Neural cell (in vitro differentiated cells): Measurements from ENCODE around the gene PIP4K2A. TPM values are rescaled to one million over a fixed set of nuclear protein-coding genes. Genes with fewer than 3 reads are reported as not detected.

Experiments
- H2AFZ ChIP-seq: fragments of 200-600, 300-800 bp; sonication (generic), shearing (Covaris generic); 2 replicates; pipeline ENCODE4 v1.6.0; 2014; ENCODE audit warnings: low read depth, mild to moderate bottlenecking, antibody characterized with exemption, low read length, moderate library complexity
- H3F3A ChIP-seq: fragments of 200-600 bp; shearing (Covaris generic); 2 replicates; pipeline ENCODE4 v1.6.1; 2016; ENCODE audit warnings: mild to moderate bottlenecking, moderate library complexity, mixed read lengths, antibody characterized with exemption, low read length; ENCODE audit not compliant: insufficient read depth, poor library complexity, severe bottlenecking
- H3K27ac ChIP-seq: fragments of 200-600, 300-800 bp; sonication (generic), shearing (Covaris generic); 2 replicates; pipeline ENCODE4 v1.5.1; 2014; ENCODE audit warnings: mild to moderate bottlenecking, low read length, moderate library complexity
- H3K27me3 ChIP-seq: fragments of 300-800, 200-600 bp; sonication (generic), shearing (Covaris generic); 2 replicates; pipeline ENCODE4 v1.6.0; 2014; ENCODE audit warnings: mild to moderate bottlenecking, low read depth, low read length, moderate library complexity; ENCODE audit not compliant: insufficient read depth
- H3K36me3 ChIP-seq: fragments of 300-800, 200-600 bp; sonication (generic), shearing (Covaris generic); 2 replicates; pipeline ENCODE4 v1.5.1; 2014; ENCODE audit warnings: mild to moderate bottlenecking, antibody characterized with exemption, low read length, moderate library complexity; ENCODE audit not compliant: insufficient read depth
- H3K4me2 ChIP-seq: fragments of 300-800, 200-600 bp; sonication (generic), shearing (Covaris generic); 2 replicates; pipeline ENCODE4 v1.6.0; 2014; ENCODE audit warnings: mild to moderate bottlenecking, low read length
- H3K4me3 ChIP-seq: fragments of 300-800, 200-600 bp; sonication (generic), shearing (Covaris generic); 2 replicates; pipeline ENCODE4 v1.5.1; 2014; ENCODE audit warnings: mild to moderate bottlenecking, low read length, moderate library complexity
- H3K79me2 ChIP-seq: fragments of 200-600 bp; shearing (Covaris generic); replicated peaks from 2 replicates; pipeline ENCODE4 v1.6.0; 2014; ENCODE audit warnings: mild to moderate bottlenecking, low read length, moderate library complexity; ENCODE audit not compliant: insufficient read depth
- H3K9ac ChIP-seq: fragments of 300-800, 200-600 bp; sonication (generic), shearing (Covaris generic); 2 replicates; pipeline ENCODE4 v1.6.1; 2016; ENCODE audit warnings: mild to moderate bottlenecking, low read length, mixed read lengths
- H3K9me2 ChIP-seq: fragments of 200-600 bp; shearing (Covaris generic); 2 replicates; pipeline ENCODE4 v1.6.1; 2016; ENCODE audit warnings: mild to moderate bottlenecking, low read length, mixed read lengths; ENCODE audit not compliant: insufficient read depth
- H3K9me3 ChIP-seq: fragments of 200-600, 300-800 bp; sonication (generic), shearing (Covaris generic); 2 replicates; pipeline ENCODE4 v1.6.1; 2016; ENCODE audit warnings: mild to moderate bottlenecking, mixed run types, low read length, moderate library complexity, mixed read lengths
- H4K20me1 ChIP-seq: fragments of 200-600 bp; shearing (Covaris generic); 2 replicates; pipeline ENCODE4 v1.6.1; 2016; ENCODE audit warnings: mild to moderate bottlenecking, mixed run types; ENCODE audit not compliant: insufficient read depth
- EP300 ChIP-seq: fragments of 450-650 bp; conservative IDR thresholded peaks from 2 replicates; pipeline ENCODE4 v1.6.1; 2014; ENCODE audit warnings: antibody characterized with exemption, mild to moderate bottlenecking, moderate library complexity; ENCODE audit not compliant: poor library complexity, severe bottlenecking
- EZH2 ChIP-seq: fragments of 200-600, 300-800 bp; shearing (Covaris generic), sonication (generic); IDR thresholded peaks from 2 replicates; pipeline ENCODE4 v1.6.1; 2014; ENCODE audit warnings: antibody characterized with exemption, low read length, borderline replicate concordance, mild to moderate bottlenecking; ENCODE audit not compliant: insufficient read depth, poor library complexity, severe bottlenecking
- MXI1 ChIP-seq: fragments of 450-650 bp; conservative IDR thresholded peaks from 2 replicates; pipeline ENCODE4 v1.6.1; 2014; ENCODE audit warnings: antibody characterized with exemption, mild to moderate bottlenecking; ENCODE audit not compliant: poor library complexity, severe bottlenecking
- POLR2AphosphoS5 ChIP-seq: IDR thresholded peaks from 2 replicates; pipeline ENCODE4 v1.6.1; 2012
- RAD21 ChIP-seq: fragments of 450-650 bp; conservative IDR thresholded peaks from 2 replicates; pipeline ENCODE4 v1.6.1; 2014; ENCODE audit warnings: antibody characterized with exemption, mild to moderate bottlenecking, moderate library complexity
- SMC3 ChIP-seq: fragments of 450-650 bp; conservative IDR thresholded peaks from 2 replicates; pipeline ENCODE4 v1.6.1; 2014; ENCODE audit warnings: antibody characterized with exemption, mild to moderate bottlenecking, moderate library complexity; ENCODE audit not compliant: poor library complexity
- TAF1 ChIP-seq: IDR thresholded peaks from 2 replicates; pipeline ENCODE4 v1.6.1; 2012; ENCODE audit warnings: low read depth
- polyA plus RNA-seq: library from polyadenylated mRNA; depleted of rRNA; stranded (reverse); fragments of >200 nt; gene quantifications from 2 replicates; pipeline ENCODE4 v1.2.3, GENCODE V29; 2014
- TF ChIP-seq, protein P1 (sequence below): IDR thresholded peaks from 2 replicates; pipeline ENCODE4 v1.6.1; 2012; ENCODE audit warnings: borderline replicate concordance
- TF ChIP-seq, protein P2 (sequence below): fragments of 450-650 bp; IDR thresholded peaks from 2 replicates; pipeline ENCODE4 v1.5.1; 2014; ENCODE audit warnings: antibody characterized with exemption, mild to moderate bottlenecking, moderate library complexity; ENCODE audit not compliant: poor library complexity, severe bottlenecking

Gene PIP4K2A
- polyA plus RNA-seq, 1 donor from 2014 or later: 12.6 TPM

- Histone ChIP-seq H3K9me3 (no peaks in the 10 kb centered on the region), H2AFZ (no peak overlapping the region), H3K9me2 (no peaks in the 10 kb centered on the region), H3F3A (no peaks in the 10 kb centered on the region), H3K4me2 (no peak overlapping the region), H3K36me3 (no peaks in the 10 kb centered on the region), H3K27ac (no peak overlapping the region), H3K4me3 (no peak overlapping the region), H3K79me2 (peaks cover 3% of the 10 kb centered on the region), H3K9ac (no peak overlapping the region), H4K20me1 (no peaks in the 10 kb centered on the region), H3K27me3 (no peaks in the 10 kb centered on the region)
- TF ChIP-seq, protein P1, sequence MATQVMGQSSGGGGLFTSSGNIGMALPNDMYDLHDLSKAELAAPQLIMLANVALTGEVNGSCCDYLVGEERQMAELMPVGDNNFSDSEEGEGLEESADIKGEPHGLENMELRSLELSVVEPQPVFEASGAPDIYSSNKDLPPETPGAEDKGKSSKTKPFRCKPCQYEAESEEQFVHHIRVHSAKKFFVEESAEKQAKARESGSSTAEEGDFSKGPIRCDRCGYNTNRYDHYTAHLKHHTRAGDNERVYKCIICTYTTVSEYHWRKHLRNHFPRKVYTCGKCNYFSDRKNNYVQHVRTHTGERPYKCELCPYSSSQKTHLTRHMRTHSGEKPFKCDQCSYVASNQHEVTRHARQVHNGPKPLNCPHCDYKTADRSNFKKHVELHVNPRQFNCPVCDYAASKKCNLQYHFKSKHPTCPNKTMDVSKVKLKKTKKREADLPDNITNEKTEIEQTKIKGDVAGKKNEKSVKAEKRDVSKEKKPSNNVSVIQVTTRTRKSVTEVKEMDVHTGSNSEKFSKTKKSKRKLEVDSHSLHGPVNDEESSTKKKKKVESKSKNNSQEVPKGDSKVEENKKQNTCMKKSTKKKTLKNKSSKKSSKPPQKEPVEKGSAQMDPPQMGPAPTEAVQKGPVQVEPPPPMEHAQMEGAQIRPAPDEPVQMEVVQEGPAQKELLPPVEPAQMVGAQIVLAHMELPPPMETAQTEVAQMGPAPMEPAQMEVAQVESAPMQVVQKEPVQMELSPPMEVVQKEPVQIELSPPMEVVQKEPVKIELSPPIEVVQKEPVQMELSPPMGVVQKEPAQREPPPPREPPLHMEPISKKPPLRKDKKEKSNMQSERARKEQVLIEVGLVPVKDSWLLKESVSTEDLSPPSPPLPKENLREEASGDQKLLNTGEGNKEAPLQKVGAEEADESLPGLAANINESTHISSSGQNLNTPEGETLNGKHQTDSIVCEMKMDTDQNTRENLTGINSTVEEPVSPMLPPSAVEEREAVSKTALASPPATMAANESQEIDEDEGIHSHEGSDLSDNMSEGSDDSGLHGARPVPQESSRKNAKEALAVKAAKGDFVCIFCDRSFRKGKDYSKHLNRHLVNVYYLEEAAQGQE: no peak
- no peak for TF ChIP-seq POLR2AphosphoS5
- TF ChIP-seq EP300: no peak
- TF ChIP-seq RAD21: no peak
- TF ChIP-seq TAF1: no peak
- TF ChIP-seq SMC3: no peak
- TF ChIP-seq, protein P2, sequence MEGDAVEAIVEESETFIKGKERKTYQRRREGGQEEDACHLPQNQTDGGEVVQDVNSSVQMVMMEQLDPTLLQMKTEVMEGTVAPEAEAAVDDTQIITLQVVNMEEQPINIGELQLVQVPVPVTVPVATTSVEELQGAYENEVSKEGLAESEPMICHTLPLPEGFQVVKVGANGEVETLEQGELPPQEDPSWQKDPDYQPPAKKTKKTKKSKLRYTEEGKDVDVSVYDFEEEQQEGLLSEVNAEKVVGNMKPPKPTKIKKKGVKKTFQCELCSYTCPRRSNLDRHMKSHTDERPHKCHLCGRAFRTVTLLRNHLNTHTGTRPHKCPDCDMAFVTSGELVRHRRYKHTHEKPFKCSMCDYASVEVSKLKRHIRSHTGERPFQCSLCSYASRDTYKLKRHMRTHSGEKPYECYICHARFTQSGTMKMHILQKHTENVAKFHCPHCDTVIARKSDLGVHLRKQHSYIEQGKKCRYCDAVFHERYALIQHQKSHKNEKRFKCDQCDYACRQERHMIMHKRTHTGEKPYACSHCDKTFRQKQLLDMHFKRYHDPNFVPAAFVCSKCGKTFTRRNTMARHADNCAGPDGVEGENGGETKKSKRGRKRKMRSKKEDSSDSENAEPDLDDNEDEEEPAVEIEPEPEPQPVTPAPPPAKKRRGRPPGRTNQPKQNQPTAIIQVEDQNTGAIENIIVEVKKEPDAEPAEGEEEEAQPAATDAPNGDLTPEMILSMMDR: no peak
- TF ChIP-seq EZH2: no peak
- no peak for TF ChIP-seq MXI1
Observed at GRCh38 chr10:22686347-22686746, 28.0 kb downstream of the PIP4K2A start.

GRCh38 chr10:22685926-22686325 is 28.5 kb downstream of the PIP4K2A start:
- TF ChIP-seq RAD21 (no peak), SMC3 (no peak), MXI1 (no peak), POLR2AphosphoS5 (no peak), EP300 (no peak), EZH2 (no peak), TAF1 (no peak)
- TF ChIP-seq, protein P1: no peak
- TF ChIP-seq, protein P2: no peak
- Histone ChIP-seq H3K27ac (no peak overlapping the region), H3K36me3 (no peaks in the 10 kb centered on the region), H3K9me2 (no peaks in the 10 kb centered on the region), H3K4me3 (no peak overlapping the region), H3K27me3 (no peaks in the 10 kb centered on the region), H3K9ac (no peak overlapping the region), H4K20me1 (no peaks in the 10 kb centered on the region), H3K79me2 (peaks cover 3% of the 10 kb centered on the region), H3F3A (no peaks in the 10 kb centered on the region), H3K9me3 (no peaks in the 10 kb centered on the region), H2AFZ (no peak overlapping the region), H3K4me2 (no peak overlapping the region)
